ENCODE data around the gene USP32. TPM values are rescaled to one million over a fixed set of nuclear protein-coding genes. Genes with fewer than 3 reads are reported as not detected.

USP32 gene, protein sequence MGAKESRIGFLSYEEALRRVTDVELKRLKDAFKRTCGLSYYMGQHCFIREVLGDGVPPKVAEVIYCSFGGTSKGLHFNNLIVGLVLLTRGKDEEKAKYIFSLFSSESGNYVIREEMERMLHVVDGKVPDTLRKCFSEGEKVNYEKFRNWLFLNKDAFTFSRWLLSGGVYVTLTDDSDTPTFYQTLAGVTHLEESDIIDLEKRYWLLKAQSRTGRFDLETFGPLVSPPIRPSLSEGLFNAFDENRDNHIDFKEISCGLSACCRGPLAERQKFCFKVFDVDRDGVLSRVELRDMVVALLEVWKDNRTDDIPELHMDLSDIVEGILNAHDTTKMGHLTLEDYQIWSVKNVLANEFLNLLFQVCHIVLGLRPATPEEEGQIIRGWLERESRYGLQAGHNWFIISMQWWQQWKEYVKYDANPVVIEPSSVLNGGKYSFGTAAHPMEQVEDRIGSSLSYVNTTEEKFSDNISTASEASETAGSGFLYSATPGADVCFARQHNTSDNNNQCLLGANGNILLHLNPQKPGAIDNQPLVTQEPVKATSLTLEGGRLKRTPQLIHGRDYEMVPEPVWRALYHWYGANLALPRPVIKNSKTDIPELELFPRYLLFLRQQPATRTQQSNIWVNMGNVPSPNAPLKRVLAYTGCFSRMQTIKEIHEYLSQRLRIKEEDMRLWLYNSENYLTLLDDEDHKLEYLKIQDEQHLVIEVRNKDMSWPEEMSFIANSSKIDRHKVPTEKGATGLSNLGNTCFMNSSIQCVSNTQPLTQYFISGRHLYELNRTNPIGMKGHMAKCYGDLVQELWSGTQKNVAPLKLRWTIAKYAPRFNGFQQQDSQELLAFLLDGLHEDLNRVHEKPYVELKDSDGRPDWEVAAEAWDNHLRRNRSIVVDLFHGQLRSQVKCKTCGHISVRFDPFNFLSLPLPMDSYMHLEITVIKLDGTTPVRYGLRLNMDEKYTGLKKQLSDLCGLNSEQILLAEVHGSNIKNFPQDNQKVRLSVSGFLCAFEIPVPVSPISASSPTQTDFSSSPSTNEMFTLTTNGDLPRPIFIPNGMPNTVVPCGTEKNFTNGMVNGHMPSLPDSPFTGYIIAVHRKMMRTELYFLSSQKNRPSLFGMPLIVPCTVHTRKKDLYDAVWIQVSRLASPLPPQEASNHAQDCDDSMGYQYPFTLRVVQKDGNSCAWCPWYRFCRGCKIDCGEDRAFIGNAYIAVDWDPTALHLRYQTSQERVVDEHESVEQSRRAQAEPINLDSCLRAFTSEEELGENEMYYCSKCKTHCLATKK (N-terminal part only)
- 28.9 and 40.3 TPM in 2 replicates for total RNA-seq

GRCh38 chr17:60392042-60392844, at the start of gene USP32:
Gene USP32 (minus strand): TSS chr17:60392133. CDS start chr17:60391939, 194 bp downstream.

DNA sequence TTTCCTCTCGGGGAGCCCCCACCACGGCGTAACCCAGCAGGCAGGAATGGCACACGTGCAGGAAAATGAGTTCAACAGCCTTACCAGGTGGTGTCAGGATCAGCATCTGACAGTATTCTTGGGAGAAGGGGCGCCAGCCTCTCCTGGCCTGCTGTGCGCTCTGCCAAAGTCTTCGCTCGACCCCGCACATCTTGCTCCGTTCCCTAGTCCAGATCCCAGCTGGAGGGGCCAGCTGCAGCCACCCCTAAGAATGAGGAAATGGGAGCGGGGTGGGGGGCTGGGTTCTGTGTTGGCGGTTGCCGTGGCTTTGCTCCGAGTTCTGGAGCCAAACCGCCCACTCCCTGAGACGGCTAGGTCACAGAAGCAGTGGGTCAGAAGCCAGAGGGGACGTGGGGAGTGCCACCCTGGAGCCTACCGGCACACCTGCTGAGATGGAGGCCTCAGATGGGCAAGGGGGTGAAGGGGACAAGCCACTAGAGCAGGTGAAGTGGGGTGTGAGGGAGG, 30.3 kb upstream of the USP32 start, which contains the start of gene CHCT1:
TSS of gene CHCT1 (plus strand) at position 328 of the 504 bp plus-strand sequence. CDS start at position 432, 104 bp downstream.

DNA sequence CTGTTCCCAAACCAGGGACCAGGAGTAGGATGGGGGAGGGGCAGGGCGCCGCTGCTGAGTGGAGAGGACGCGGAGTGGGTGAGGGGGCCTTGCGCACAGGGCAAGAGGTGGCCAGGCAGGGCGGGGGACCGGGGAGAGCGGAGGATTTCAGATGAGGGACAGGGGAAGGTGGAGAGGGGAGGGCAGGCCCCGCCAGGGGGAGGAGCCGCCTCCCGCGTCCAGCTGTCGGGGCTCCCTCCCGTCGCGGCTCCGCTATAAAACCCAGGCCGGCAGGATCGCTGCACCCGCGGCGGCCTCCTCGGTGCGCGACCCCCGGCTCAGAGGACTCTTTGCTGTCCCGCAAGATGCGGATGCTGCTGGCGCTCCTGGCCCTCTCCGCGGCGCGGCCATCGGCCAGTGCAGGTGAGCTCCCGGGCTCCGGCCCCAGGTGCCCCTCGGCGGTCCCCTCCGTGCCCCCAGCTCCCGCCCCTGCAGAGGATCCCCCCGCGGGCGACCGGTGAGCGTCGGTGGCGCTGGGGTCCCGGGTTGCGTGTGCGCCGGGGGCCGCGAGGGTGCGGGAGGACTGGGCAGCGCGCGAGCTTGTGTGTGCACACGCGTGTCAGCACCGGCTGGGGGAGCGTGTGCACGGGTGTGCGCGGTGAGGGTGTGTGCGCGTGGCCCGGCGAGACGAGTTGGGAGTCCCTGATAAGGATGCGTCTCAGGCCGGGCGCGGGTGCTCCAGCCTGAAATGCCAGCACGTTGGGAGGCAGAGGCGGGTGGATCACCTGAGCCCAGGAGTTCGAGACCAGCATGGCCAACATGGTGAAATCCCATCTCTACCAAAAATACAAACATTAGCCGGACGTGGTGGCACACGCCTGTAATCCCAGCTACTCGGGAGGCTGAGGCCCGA, 242.0 kb downstream of the USP32 start, which contains the start of gene CA4:
TSS of gene CA4 (plus strand) at position 283 of the 892 bp plus-strand sequence. CDS start at position 345, 62 bp downstream.

Other genes with a start within 250 kb of the USP32 start
- gene CA4, start 242.2 kb downstream of the USP32 start, total RNA-seq = not detected in 2 replicates
- gene CHCT1, start 30.4 kb upstream of the USP32 start, total RNA-seq = not detected in 2 replicates
- gene APPBP2, start 134.1 kb upstream of the USP32 start, total RNA-seq = 23.1 and 23.2 TPM in 2 replicates
- 5.7 and 6.9 TPM in 2 replicates for gene PPM1D, start 208.1 kb upstream of the USP32 start, total RNA-seq

Data from cardiac atrium fibroblast (primary cell).